Endometrium (tissue), 2 donors: Measurements from ENCODE around the gene ABO.
A peak's percentile ranks its signal among the peaks of the same experiment; 100 is the strongest.
"Not testable (repeated sequence)": the region's sequence is repeated elsewhere in the genome, so short reads cannot be mapped to it uniquely, and the experiment has no call there.

ENCODE experiments used
- FAIRE-seq: peaks from 2 replicates; lab custom pipeline; 2012; peaks lifted over from hg19 to GRCh38; lab: Jason Lieb, UNC
- donor health status: control.
- donor health status: control.

Gene ABO

GRCh38 chr9:133242991-133243390 lies 32.0 kb downstream of the ABO start:
- FAIRE-seq, result no peak

GRCh38 chr9:133242241-133242640 lies 32.8 kb downstream of the ABO start:
- no peak for FAIRE-seq

- FAIRE-seq, result no peak
Measured at GRCh38 chr9:133239533-133240090, 35.4 kb downstream of the ABO start.

GRCh38 chr9:133238851-133239532 lies 36.0 kb downstream of the ABO start:
- no peak for FAIRE-seq

- no peak for FAIRE-seq
Measured at GRCh38 chr9:133238272-133238850, 36.6 kb downstream of the ABO start.

- FAIRE-seq, result peak; percentile 21
Measured at GRCh38 chr9:133237035-133237731, 37.8 kb downstream of the ABO start.

GRCh38 chr9:133236291-133237034 lies 38.5 kb downstream of the ABO start:
- FAIRE-seq, result not testable (repeated sequence)

GRCh38 chr9:133235549-133236222 lies 39.3 kb downstream of the ABO start:
- FAIRE-seq, result no peak

- FAIRE-seq, result no peak
Measured at GRCh38 chr9:133234577-133235322, 40.3 kb downstream of the ABO start.

- no peak for FAIRE-seq
Measured at GRCh38 chr9:133233681-133234432, 41.1 kb downstream of the ABO start.

- FAIRE-seq, result peak; percentile 23
Measured at GRCh38 chr9:133231934-133232568, 43.0 kb downstream of the ABO start.

GRCh38 chr9:133230514-133230913 lies 44.5 kb downstream of the ABO start:
- FAIRE-seq, result not testable (repeated sequence)

GRCh38 chr9:133230093-133230492 lies 44.9 kb downstream of the ABO start:
- FAIRE-seq, result no peak

- FAIRE-seq, result not testable (repeated sequence)
Measured at GRCh38 chr9:133228474-133229193, 46.4 kb downstream of the ABO start.

- not testable (repeated sequence) for FAIRE-seq
Measured at GRCh38 chr9:133227996-133228395, 47.0 kb downstream of the ABO start.

- FAIRE-seq, result no peak
Measured at GRCh38 chr9:133227242-133227860, 47.6 kb downstream of the ABO start.

GRCh38 chr9:133226219-133227171 lies 48.5 kb downstream of the ABO start:
- FAIRE-seq, result no peak
